ENCODE results near the gene CACNA1I.

DNA sequence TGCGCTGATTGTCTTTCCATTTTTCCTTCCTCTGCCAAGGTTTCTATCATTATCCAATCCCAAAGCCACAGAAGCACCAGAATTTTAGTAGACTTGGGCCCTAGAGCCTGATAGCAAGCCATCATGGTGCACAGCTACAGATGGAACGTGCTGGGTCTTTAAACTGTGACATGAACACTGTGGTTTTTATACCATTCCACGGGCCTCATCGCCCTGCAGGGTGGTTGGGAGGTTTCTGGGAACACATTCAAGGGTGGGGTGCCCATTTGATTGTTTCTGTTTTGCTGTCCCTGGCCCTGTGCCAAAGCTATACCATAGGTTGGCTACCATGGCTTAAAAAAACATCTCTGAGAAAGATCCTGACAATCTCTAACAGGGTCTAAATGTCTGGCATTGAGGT lies 151.9 kb downstream of the CACNA1I start:
- TF ChIP-seq, protein P1, sequence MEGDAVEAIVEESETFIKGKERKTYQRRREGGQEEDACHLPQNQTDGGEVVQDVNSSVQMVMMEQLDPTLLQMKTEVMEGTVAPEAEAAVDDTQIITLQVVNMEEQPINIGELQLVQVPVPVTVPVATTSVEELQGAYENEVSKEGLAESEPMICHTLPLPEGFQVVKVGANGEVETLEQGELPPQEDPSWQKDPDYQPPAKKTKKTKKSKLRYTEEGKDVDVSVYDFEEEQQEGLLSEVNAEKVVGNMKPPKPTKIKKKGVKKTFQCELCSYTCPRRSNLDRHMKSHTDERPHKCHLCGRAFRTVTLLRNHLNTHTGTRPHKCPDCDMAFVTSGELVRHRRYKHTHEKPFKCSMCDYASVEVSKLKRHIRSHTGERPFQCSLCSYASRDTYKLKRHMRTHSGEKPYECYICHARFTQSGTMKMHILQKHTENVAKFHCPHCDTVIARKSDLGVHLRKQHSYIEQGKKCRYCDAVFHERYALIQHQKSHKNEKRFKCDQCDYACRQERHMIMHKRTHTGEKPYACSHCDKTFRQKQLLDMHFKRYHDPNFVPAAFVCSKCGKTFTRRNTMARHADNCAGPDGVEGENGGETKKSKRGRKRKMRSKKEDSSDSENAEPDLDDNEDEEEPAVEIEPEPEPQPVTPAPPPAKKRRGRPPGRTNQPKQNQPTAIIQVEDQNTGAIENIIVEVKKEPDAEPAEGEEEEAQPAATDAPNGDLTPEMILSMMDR (IDR thresholded peaks at IDR 0.05): no peak
- TF ChIP-seq EP300 (IDR thresholded peaks at IDR 0.05): no peak
